ENCODE measurements around the gene CFAP74. TPM values are rescaled to one million over a fixed set of nuclear protein-coding genes. Genes with fewer than 3 reads are reported as not detected.

The CFAP74 gene
- total RNA-seq, 1 donor from 2014 or later, result not detected

- no peak for TF ChIP-seq CTCF (conservative IDR thresholded peaks at IDR 0.05; ENCODE audit: low read depth, low read length)
- DNase-seq (ENCODE audit: low read depth), result no peak
- H3K4me3 ChIP-seq (ENCODE audit: low read depth, low read length), result no peak within 1 kb of the TSS
These were observed 88.5 kb downstream of the CFAP74 start, which contains the start of gene CALML6 for GRCh38 chr1:1914971-1915692. Gene CALML6, plus strand, starts transcription at chr1:1915260. Its CDS starts 21 bp downstream, at chr1:1915281.

- H3K4me3 ChIP-seq (ENCODE audit: low read depth, low read length), result no peak overlapping the region
- no peak for DNase-seq (ENCODE audit: low read depth)
- TF ChIP-seq CTCF (conservative IDR thresholded peaks at IDR 0.05; ENCODE audit: low read depth, low read length), result no peak
These were observed 89.2 kb downstream of the CFAP74 start for GRCh38 chr1:1914101-1914970.

GRCh38 chr1:1911350-1912041 lies 92.1 kb downstream of the CFAP74 start:
- TF ChIP-seq CTCF (conservative IDR thresholded peaks at IDR 0.05; ENCODE audit: low read depth, low read length), result no peak
- no peak overlapping the region for H3K4me3 ChIP-seq (ENCODE audit: low read depth, low read length)
- DNase-seq (ENCODE audit: low read depth), result no peak

GRCh38 chr1:1910651-1911331 lies 92.8 kb downstream of the CFAP74 start:
- no peak overlapping the region for H3K4me3 ChIP-seq (ENCODE audit: low read depth, low read length)
- no peak for TF ChIP-seq CTCF (conservative IDR thresholded peaks at IDR 0.05; ENCODE audit: low read depth, low read length)
- no peak for DNase-seq (ENCODE audit: low read depth)

- TF ChIP-seq CTCF (conservative IDR thresholded peaks at IDR 0.05; ENCODE audit: low read depth, low read length), result no peak
- peak overlapping the region; percentile 54 for H3K4me3 ChIP-seq (ENCODE audit: low read depth, low read length)
- DNase-seq (ENCODE audit: low read depth), result no peak
These were observed 93.5 kb downstream of the CFAP74 start for GRCh38 chr1:1910033-1910465.

GRCh38 chr1:1908506-1908791 lies 95.1 kb downstream of the CFAP74 start:
- no peak for TF ChIP-seq CTCF (conservative IDR thresholded peaks at IDR 0.05; ENCODE audit: low read depth, low read length)
- DNase-seq (ENCODE audit: low read depth), result no peak

More at GRCh38 chr1:1908506-1908791, 95.1 kb downstream of the CFAP74 start:
- H3K4me3 ChIP-seq (ENCODE audit: low read depth, low read length), result peak overlapping the region; percentile 72

Measured in epithelial cell of proximal tubule (primary cell).